IPS DF 6.9 (cell line): Measurements from ENCODE around the gene KIAA0513.
"Not testable (repeated sequence)": the region's sequence is repeated elsewhere in the genome, so short reads cannot be mapped to it uniquely, and the experiment has no call there.

Source experiments
- DNase-seq: peaks from one replicate; pipeline ENCODE4 v3.0.0-alpha.2; 2013; ENCODE audit warnings: low read depth, low spot score
- H3K27ac ChIP-seq: one replicate; pipeline ENCODE4 v1.5.1; 2013; ENCODE audit warnings: low read length, control low read depth
- H3K27me3 ChIP-seq: 2 replicates; pipeline ENCODE4 v1.6.1; 2013; ENCODE audit warnings: mild to moderate bottlenecking, low read length; ENCODE audit not compliant: control insufficient read depth, insufficient read depth
- H3K36me3 ChIP-seq: 2 replicates; pipeline ENCODE4 v1.6.1; 2013; ENCODE audit warnings: low read length; ENCODE audit not compliant: control insufficient read depth, insufficient read depth
- H3K4me1 ChIP-seq: 2 replicates; pipeline ENCODE4 v1.6.1; 2013; ENCODE audit warnings: low read length; ENCODE audit not compliant: control insufficient read depth, insufficient read depth
- H3K4me3 ChIP-seq: 2 replicates; pipeline ENCODE4 v1.5.1; 2013; ENCODE audit warnings: mild to moderate bottlenecking, low read length
- H3K9me3 ChIP-seq: 2 replicates; pipeline ENCODE4 v1.6.1; 2013; ENCODE audit warnings: low read length, inconsistent platforms; ENCODE audit not compliant: control insufficient read depth, insufficient read depth
- WGBS: extraction: QIAGEN DNeasy Blood & Tissue Kit; methylation state at CpG from one replicate; pipeline ENCODE4 v1.1.7; 2013; ENCODE audit warnings: mixed read lengths, missing lambda C conversion rate; ENCODE audit not compliant: insufficient read length, insufficient coverage; 5-methylcytosine and 5-hydroxymethylcytosine counted together

Gene KIAA0513

DNA sequence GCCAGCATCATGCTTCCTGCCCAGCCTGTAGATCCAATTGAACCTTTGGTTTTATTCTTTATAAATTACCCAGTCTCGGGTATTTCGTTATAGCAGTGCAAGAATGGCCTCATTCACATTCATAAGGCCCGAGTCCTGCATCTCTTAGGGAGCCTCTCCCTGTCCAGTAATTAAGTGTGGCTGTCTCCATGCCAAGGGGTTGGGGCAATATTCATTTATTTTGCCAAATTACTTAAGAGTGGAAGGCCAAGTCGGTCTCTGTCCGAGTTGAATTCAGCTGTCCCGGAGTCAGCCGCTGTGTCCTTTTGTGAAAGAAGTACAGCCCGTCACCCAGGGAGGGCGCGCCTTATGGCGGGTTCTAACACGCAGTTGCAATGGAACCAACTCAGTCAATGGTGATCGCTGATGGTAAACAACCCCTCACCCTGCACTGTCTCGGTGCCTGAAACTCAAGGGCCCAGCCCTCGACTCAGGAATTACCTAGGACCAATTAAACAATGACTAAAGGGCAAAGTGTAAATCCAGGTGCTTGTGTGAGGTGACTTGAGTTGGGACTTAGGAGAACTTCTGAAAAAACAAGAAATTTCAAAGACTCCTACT, 22.2 kb downstream of the KIAA0513 start:
- no peak for DNase-seq
- Histone ChIP-seq H3K9me3 (no peaks in the 10 kb centered on the region), H3K4me1 (no peaks in the 10 kb centered on the region), H3K27me3 (no peaks in the 10 kb centered on the region), H3K4me3 (no peak overlapping the region), H3K36me3 (no peaks in the 10 kb centered on the region), H3K27ac (no peak overlapping the region)
- no CpG with 5 or more reads among the region's 15 CpGs for WGBS

- Histone ChIP-seq H3K27me3 (no peaks in the 10 kb centered on the region), H3K27ac (no peak overlapping the region), H3K4me3 (no peak overlapping the region), H3K4me1 (no peaks in the 10 kb centered on the region; the same call in 1 of the 2 replicates), H3K9me3 (no peaks in the 10 kb centered on the region), H3K36me3 (no peaks in the 10 kb centered on the region)
- no CpG with 5 or more reads among the region's 8 CpGs for WGBS
- DNase-seq, result no peak
Measured at GRCh38 chr16:85051067-85051581, 23.5 kb downstream of the KIAA0513 start.

- DNase-seq, result no peak
- H3K36me3 ChIP-seq, result no peaks in the 10 kb centered on the region
- H3K4me1 ChIP-seq, result no peaks in the 10 kb centered on the region; the same call in 1 of the 2 replicates
- H3K9me3 ChIP-seq, result no peaks in the 10 kb centered on the region
- H3K27me3 ChIP-seq, result no peaks in the 10 kb centered on the region
- no peak overlapping the region for H3K4me3 ChIP-seq
- no CpG with 5 or more reads among the region's 8 CpGs for WGBS
- H3K27ac ChIP-seq, result no peak overlapping the region
Measured at GRCh38 chr16:85051683-85052082, 24.1 kb downstream of the KIAA0513 start.

GRCh38 chr16:85052536-85052935, 24.9 kb downstream of the KIAA0513 start:
- no peaks in the 10 kb centered on the region for H3K27me3 ChIP-seq
- no peak overlapping the region for H3K27ac ChIP-seq
- DNase-seq, result no peak
- WGBS, result no CpG with 5 or more reads among the region's 10 CpGs
- no peaks in the 10 kb centered on the region for H3K9me3 ChIP-seq
- no peaks in the 10 kb centered on the region; the same call in 1 of the 2 replicates for H3K4me1 ChIP-seq
- H3K36me3 ChIP-seq, result no peaks in the 10 kb centered on the region
- H3K4me3 ChIP-seq, result no peak overlapping the region

GRCh38 chr16:85054321-85054720, 26.7 kb downstream of the KIAA0513 start:
- not testable (repeated sequence) for DNase-seq
- no CpG with 5 or more reads among the region's 3 CpGs for WGBS

DNA sequence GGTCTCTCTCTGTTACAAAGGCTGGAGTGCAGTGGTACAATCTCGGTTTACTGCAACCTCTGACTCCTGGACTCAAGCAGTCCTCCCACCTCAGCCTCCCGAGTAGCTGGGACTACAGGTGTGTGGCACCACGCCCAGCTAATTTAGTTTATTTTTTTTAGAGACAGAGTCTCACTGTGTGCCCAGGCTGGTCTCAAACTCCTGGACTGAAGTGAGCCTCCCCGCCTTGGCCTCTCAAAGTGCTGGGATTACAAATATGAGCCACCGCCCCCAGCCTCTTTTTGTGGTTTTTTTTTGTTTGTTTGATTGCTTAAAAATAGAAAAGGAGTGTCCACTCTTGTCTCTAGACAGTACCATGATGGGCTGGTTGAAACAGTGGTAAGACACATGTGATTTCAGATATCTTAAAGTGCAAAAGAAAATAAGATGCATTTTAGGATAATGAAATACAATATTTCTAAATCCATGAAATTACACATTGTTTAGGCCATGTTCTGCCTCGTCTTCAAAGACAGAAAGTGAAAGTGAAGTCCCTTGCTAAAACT, 27.4 kb downstream of the KIAA0513 start:
- Histone ChIP-seq H3K4me1 (no peaks in the 10 kb centered on the region; the same call in 1 of the 2 replicates), H3K27me3 (no peaks in the 10 kb centered on the region), H3K4me3 (no peak overlapping the region), H3K36me3 (no peaks in the 10 kb centered on the region), H3K9me3 (no peaks in the 10 kb centered on the region), H3K27ac (no peak overlapping the region)
- WGBS, result no CpG with 5 or more reads among the region's 6 CpGs
- no peak for DNase-seq

More at GRCh38 chr16:85054321-85054720, 26.7 kb downstream of the KIAA0513 start:
- H3K27ac ChIP-seq, H3K36me3 ChIP-seq, H3K4me1 ChIP-seq, H3K9me3 ChIP-seq, H3K27me3 ChIP-seq, H3K4me3 ChIP-seq: not testable (repeated sequence)

DNA sequence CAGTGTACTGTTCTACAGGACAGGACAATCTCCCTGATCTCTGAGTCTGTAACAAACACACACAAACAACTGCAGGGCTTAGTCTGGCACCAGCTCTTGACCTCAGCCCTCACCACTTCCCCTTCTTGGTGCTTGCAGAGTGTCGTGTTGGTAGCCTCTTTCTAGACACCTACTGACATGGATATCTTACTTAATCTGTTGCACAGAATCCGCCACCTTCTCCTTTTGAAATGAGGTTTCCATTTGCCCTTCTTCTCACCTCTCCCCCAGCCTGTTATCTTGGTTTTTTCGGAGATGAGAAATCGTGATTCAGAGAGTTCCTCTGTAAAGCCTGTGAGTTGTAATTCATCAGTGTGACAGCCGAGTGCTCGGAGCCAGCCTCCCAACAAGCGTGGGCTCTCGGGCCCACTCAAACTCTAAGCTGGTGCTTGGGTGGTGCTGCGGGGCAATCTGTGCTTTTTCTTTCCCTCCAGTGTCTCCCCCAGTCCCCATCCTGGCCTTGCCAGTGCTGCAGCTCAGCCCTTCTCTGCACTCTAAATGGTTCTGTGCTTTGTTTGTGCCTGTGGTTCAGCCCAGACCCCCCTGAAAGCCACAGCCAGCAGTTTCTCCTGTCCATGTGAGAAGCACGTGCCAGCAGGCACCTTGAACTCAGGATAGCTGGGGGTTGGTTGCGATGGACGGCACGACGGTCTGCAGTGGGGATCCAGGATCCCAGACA, 28.1 kb downstream of the KIAA0513 start:
- no peak for DNase-seq
- Histone ChIP-seq H3K9me3 (no peaks in the 10 kb centered on the region), H3K27me3 (no peaks in the 10 kb centered on the region), H3K27ac (no peak overlapping the region), H3K4me1 (no peaks in the 10 kb centered on the region; the same call in 1 of the 2 replicates), H3K4me3 (no peak overlapping the region), H3K36me3 (no peaks in the 10 kb centered on the region)
- no CpG with 5 or more reads among the region's 14 CpGs for WGBS

DNA sequence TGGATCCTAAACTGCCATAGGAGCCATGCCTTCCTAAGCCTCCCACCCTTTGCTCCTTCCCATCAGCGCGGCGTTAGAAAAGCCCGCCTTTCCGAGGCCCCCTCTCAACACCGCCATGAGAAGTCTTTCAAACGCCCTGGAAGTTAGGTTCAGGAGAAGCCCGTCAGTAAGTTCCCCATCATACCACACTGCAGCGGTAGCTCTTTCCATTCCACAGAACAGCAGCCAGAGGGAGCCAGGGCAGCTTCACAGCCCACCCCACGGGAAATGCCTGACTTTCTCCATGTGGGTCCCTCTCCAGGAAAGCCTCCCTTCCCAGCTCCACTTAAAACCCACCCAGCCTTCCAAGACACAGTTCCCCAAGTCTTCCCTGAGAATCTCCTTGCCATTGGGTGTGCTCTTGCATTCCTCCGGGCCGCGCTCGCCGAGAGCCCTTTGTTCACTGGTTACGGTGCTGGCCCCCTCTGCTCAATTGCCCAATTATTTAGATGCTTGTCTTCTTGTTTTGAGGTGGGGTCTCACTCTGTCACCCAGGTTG, 28.7 kb downstream of the KIAA0513 start:
- Histone ChIP-seq H3K4me3 (no peak overlapping the region), H3K27me3 (no peaks in the 10 kb centered on the region), H3K4me1 (no peaks in the 10 kb centered on the region; the same call in 1 of the 2 replicates), H3K36me3 (no peaks in the 10 kb centered on the region), H3K27ac (no peak overlapping the region), H3K9me3 (no peaks in the 10 kb centered on the region)
- no CpG with 5 or more reads among the region's 16 CpGs for WGBS
- no peak for DNase-seq

DNA sequence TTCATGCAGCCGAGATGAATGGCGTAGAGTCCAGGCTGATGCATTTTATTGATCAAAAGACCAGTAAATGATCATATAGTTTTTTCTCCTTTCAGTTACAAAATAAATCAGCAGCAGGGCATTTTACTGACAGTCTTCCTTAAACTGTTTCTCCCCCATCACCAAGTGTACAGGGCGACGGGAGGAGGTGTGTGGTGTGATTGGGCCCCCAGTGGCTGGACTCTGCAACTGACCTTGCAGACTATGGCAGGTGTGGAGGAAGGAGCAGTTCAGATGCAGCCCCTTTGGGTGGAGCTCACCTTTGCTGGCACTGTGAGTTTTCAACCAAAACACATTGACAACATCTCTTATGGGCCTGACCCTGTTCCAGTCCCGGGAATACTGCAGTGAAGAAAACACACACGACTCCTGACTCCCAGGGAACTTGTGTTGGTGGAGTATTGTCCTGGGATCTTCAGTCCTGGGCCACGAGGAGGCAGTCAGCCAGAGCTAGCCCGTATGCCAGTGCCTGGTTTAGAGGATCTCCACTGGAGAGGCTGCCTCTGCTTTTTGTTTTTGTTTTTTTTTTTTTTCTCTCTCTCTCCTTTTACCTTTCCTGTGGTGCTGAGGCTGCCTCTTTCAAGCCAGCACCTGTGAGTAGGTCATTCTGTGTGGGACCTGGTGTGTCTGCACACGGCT, 29.8 kb downstream of the KIAA0513 start:
- DNase-seq, result no peak
- H3K36me3 ChIP-seq, result no peaks in the 10 kb centered on the region
- H3K27ac ChIP-seq, result no peak overlapping the region
- no peak overlapping the region for H3K4me3 ChIP-seq
- no CpG with 5 or more reads among the region's 9 CpGs for WGBS
- no peaks in the 10 kb centered on the region; the same call in 1 of the 2 replicates for H3K4me1 ChIP-seq
- H3K9me3 ChIP-seq, result no peaks in the 10 kb centered on the region
- no peaks in the 10 kb centered on the region for H3K27me3 ChIP-seq

GRCh38 chr16:85057948-85058347, 30.4 kb downstream of the KIAA0513 start:
- WGBS, result no CpG with 5 or more reads among the region's 7 CpGs

More at GRCh38 chr16:85057948-85058347, 30.4 kb downstream of the KIAA0513 start:
- no peak overlapping the region for H3K4me3 ChIP-seq
- H3K27me3 ChIP-seq, result no peaks in the 10 kb centered on the region
- DNase-seq, result no peak
- H3K4me1 ChIP-seq, result peaks cover 2% of the 10 kb centered on the region; the same call in 1 of the 2 replicates
- H3K9me3 ChIP-seq, result no peaks in the 10 kb centered on the region
- H3K36me3 ChIP-seq, result no peaks in the 10 kb centered on the region
- no peak overlapping the region for H3K27ac ChIP-seq
